Measurements from ENCODE around the gene BBX. TPM values are rescaled to one million over a fixed set of nuclear protein-coding genes. Genes with fewer than 3 reads are reported as not detected.
"Not testable (repeated sequence)": the region's sequence is repeated elsewhere in the genome, so short reads cannot be mapped to it uniquely, and the experiment has no call there.

The BBX gene
- total RNA-seq, 1 donor from 2014 or later: 93.6 TPM

DNA sequence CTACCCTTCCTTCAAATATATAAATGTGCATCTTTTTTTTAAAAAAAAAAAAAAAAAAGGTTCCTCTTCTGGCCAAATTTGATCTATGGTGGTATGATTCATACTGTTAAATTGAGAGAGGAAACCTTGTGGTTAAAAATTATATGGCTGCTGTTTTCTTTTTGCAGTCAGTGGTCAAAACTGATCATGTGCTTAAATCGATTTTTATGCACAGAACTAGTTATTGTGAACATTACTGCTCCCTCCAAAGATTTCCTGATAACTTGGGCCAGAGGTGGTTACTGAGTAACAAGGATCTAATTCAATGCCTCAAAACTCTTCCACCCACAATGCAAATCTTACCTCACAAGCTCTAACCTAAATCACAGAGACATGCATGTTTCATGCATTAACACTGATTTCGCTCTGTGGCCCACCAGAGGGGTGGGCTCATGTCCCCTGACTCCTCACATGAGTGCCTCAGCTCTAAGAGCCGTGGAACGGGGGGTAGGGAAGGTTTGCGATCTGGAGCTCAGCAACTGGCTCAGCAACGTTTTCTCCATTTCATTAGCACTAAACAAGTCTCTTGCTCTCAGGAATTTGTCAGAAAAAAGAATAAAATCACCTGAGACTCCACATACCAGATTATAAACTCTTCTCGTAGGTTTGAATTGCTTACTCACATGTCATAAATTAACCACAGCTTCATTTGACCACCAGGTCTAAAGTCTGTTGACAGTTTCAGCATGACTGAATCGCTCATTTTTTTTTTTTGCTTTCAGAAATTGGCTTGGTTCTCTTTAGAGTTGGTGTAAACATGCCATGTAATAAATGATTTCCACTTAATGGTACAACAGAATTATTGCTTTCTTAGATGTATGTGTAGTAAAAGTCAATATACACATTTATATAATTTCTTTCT is 287.7 kb downstream of the BBX start:
- no peak for DNase-seq (ENCODE audit: low spot score)
- intact Hi-C loops (cut with DNase I): no loop called here
- ATAC-seq: no peak

DNA sequence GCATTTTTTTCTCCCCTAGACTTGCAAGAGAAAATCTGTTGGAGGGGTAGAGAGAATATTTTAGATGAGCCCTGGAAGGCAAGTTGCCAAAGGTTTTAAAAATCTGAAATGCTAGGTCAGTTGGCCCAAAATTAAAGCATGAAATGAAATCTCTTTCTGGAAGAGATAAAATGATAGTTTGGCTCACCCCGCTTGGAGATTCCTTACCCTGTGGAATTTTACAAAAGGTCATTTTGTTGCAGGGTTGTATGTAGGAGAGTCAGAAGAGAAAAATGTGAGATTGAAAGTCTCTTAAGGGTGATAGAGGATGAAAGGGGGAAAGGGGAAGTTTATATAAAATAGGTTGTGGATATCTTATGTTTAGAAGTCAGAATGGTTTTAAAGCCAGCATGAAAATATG is 290.3 kb downstream of the BBX start:
- ATAC-seq (peak; percentile 72), DNase-seq (ENCODE audit: low spot score) (no peak)
- intact Hi-C loops (cut with DNase I): no loop called here

DNA sequence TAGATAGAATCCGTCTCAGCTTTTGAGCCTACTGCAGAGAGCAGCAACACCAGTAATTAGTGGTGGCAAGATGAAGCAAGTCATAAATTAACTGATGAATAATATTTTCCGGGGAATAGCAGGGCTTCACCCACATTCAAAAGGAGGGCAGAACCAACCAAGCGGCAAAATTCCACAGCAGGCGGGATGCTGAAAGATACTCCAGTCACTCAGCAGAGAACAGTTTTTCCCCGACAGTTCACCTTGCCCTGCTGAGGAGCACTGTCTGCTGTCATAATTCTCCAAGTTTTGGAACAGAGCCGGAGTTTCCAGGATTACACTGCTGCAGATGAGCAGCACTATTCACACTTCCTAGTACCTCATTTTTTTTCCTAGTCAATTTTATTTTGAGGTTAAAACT is 293.3 kb downstream of the BBX start:
- intact Hi-C loops (cut with DNase I): no loop called here
- no peak for ATAC-seq
- no peak for DNase-seq (ENCODE audit: low spot score)

DNA sequence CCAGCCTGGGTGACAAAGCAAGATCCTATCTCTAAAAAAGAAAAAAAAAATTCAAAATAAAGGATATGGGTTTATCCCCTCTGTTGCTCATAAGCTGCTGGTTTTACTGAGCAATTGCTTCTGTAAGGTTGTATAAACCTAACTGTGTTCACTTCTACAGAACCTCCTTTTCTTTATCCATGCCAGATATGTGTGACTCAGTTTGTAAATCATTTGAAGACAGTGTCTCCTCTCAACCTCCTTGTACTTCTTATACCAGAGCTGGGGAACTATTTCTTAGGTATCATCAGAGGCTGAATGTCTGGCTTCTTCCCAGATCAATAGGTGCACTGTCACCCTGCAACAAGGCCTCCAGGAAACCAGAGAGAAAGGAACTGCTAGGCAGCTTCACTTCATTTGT is 294.3 kb downstream of the BBX start:
- intact Hi-C loops (cut with DNase I): no loop called here
- no peak for DNase-seq (ENCODE audit: low spot score)
- ATAC-seq: no peak

DNA sequence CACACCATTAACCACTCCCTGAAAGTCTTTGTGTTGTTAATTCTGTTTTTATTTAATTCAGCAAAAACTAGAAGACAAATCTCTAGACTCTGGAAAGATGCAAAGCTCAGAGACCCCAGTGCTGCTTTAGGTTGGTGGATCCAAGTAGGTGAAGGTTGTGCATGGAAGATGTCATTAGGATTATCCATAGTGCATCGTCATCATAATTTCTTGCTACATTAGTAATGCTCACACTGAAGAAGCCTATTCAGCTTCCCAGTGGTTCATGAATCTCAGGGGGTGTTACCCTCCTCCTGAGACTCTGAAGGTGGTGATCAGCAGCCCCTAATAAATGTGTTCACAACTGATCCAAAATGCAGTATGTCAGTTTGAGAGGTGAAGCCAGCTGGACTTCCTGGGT is 295.3 kb downstream of the BBX start:
- intact Hi-C loops (cut with DNase I): no loop called here
- DNase-seq (ENCODE audit: low spot score) (no peak), ATAC-seq (no peak)

DNA sequence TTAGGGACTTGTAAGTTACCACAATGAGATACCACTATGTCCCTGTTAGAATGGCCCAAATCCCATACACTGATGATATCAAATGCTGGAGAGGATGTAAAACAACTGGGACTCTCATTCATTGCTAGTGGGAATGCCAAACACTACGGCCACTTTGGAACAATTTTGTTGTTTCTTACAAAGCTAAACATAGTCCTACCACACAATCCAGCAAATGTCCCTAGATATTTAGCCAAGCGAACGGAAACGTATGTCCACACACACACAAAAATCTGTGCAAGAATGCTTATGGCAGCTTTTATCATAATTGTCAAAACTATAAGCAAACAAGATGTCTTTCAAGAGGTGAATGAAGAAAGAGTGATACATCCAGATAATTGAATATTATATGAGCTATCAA is 296.9 kb downstream of the BBX start:
- no peak for ATAC-seq
- no peak for DNase-seq (ENCODE audit: low spot score)
- intact Hi-C loops (cut with DNase I): no loop called here

DNA sequence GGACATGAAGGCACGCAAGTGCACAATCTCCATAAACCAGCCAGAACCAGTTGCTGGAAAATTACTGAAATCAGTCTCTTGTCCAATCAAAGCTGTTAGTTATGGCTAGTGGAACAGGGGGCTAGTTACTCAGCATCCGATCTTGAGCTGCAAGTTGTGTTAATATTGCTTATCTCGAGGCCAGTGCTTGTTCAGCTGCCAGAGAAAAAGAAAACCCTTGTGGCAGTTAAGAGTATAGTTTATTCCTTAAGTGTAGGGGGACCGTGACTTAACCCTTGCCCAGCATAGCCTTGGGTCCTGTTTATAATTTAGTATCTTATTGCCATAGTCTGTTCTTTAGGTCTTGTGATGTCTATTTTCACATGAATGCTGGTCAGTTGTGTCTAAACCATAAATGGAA is 299.5 kb downstream of the BBX start:
- ATAC-seq: no peak
- no peak for DNase-seq (ENCODE audit: low spot score)
- intact Hi-C loops (cut with DNase I): no loop called here

DNA sequence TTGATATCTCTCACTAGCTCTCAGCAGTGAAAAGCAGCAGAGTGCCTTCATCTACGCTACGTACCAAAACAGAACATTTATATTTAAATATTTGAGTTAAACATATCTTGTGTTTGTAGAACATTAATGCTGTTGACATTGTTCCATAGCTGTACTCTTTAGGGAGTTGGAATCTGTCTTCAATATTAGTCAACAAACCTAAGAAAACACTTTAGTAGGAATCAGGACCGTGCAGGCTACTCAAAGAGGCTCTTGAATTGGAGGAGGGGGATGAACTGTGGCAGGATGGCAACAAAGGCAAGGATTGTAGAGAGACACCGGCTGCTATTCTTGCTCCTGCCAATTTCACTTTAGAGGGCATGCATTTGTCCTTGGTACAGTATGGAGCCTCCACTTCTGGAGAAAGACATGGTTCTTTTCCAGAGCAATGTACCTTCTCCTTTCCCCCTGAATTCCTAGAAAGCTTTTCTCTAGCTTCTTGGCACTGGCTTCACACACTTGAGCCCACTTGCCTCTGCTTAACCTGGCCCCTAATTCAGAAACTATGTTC is 302.1 kb downstream of the BBX start:
- DNase-seq (ENCODE audit: low spot score): no peak
- intact Hi-C loops (cut with DNase I): no loop called here
- no peak for ATAC-seq

DNA sequence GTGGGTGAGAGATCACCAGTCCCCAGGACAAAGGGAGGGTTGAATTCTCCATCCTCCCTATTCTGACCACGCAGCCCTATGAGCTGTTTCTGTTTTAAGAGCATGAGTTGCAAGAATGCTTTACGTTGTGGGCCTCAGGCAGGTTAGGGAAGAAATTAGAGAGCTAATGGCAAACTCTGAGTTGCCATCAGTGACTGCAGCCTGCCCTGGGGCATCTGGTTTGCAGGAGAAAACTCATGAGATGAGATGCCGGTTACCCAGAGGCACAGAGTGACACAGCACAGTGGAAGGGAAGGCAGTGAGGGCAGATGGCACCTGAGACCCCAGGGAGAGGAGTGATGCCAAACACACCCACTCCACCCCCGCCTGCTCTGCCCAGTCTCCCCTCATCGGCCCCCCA is 302.8 kb downstream of the BBX start:
- peak; percentile 42 for ATAC-seq
- intact Hi-C loops (cut with DNase I): no loop called here
- no peak for DNase-seq (ENCODE audit: low spot score)

DNA sequence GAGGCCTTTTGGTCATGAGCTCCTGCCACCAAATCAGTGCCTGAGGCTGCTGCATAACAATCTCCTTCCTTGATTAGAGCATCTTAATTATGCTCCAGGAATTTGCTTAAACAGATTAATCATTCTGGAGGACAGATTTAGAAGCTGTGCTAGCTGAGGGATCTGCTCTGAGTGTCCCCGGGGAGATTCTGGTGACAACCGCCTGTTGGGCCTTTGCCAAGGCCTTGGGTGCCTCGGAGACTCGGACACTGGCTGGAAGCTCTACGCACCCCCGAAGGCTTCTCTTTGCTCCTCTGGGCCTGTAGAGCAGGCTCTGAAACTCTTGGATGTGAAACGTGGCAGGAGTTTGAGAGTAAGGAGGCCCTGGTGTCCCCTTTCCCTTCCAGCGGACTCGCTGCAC is 304.0 kb downstream of the BBX start:
- intact Hi-C loops (cut with DNase I): no loop called here
- ATAC-seq (no peak), DNase-seq (ENCODE audit: low spot score) (no peak)

DNA sequence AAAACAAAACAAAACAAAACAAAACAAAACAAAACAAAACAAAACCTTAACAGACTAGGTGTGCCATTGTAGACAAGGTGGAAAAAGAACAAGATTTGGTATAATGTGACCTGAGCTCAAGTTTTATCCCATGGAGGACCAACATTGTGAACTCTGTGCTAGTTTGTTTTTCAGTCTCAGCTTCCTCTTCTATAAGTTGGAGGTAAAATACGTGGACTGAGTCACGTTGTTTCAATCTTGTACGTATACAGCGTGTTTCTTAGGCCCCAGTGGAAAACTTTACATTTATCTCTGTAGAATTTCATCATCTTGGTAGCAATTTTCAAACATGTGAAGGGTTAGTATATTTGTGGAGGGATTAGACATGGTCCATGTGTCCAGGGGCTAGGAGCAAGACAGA is 306.4 kb downstream of the BBX start:
- no peak for ATAC-seq
- DNase-seq (ENCODE audit: low spot score): no peak
- intact Hi-C loops (cut with DNase I): no loop called here

DNA sequence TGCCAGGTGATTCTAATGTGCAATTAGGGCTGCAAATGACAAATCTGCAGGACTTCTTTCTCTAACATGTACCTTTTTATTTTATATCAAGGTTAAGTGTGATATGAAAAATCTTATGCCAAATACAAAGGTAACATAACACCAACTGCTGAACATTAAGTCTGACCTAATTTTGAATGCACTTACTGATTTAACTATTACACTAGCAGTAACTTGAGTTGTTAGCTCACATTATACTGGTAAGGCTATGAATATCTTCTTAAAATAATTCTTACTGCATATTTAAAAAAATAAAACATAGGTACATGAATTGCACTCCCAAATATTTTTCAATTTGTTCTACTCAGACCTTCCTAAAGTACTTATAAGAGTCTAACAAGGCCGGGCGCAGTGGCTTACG is 308.8 kb downstream of the BBX start:
- no peak for DNase-seq (ENCODE audit: low spot score)
- no peak for ATAC-seq
- intact Hi-C loops (cut with DNase I): no loop called here

DNA sequence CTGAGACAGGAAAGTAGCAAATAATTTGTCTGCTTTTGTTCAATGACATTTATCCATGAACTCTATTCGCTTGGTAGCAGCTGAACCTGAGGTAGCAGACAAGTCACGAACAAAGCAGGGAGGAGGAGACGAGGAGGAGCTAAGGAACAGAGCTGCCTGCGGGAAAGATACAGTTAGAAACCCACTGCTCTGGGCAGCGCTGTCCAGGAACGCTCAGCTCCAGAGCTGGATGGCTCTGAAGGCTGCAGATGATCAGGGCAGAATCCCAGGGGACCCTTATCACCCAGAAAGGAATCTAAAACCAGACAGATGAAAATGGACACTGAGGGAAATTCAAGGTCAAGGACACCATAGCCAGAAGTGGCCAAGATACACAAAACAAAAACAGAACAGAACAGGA is 310.3 kb downstream of the BBX start:
- intact Hi-C loops (cut with DNase I): no loop called here
- no peak for DNase-seq (ENCODE audit: low spot score)
- ATAC-seq: peak; percentile 61

DNA sequence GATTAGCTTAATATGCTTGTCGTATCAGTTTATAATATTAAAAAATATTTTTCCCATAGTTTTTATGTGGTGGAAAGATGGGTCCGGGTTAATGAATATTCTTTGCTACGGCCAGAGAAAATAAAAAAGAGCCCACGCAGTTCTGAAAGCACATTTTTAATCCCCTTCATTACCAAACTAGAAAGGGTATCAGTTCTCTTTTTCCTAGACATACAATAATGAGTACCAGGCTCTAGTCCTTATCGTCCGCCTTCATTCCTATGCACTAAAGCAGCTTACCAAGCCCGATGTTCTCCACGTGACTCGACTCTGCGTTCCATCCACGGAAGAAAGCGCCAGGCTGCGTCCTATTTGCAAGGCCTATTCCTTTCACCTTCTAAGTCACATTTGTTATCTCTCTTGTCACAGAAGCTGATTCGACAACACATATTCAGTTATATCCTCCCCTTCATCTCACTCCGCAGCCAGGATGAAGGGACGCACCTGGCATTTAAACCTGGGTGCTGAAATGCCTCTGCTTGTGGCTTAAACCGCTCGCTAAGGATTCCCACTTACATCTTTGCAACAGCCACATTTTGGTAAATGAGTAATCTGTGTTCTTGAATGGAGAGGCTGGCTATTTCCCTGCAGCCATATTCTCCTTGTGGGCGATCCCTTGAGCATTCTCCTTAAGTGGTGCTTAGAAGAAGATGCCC is 311.1 kb downstream of the BBX start:
- ATAC-seq (no peak), DNase-seq (ENCODE audit: low spot score) (no peak)
- intact Hi-C loops (cut with DNase I): no loop called here

DNA sequence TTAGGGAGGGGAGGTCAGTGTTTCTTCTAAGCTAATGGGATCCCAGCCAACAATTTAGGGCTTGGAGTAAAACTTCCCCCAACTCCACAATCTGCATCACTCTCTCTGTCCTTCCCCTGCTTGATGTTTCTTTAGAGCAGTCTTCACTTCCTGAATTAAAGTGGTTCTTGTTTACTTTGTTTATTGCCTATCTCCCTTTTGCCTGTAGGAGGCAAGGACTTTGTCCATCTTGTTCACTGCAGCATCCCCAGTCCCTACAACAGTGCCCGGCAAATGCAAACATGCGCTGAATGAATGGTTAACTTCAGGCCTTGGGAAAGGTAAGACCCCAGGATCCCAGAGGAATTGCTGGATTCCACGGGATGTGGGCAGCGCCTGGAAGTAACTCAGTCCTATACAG is 312.2 kb downstream of the BBX start:
- intact Hi-C loops (cut with DNase I); ATAC-seq; DNase-seq (ENCODE audit: low spot score): not testable (repeated sequence)

DNA sequence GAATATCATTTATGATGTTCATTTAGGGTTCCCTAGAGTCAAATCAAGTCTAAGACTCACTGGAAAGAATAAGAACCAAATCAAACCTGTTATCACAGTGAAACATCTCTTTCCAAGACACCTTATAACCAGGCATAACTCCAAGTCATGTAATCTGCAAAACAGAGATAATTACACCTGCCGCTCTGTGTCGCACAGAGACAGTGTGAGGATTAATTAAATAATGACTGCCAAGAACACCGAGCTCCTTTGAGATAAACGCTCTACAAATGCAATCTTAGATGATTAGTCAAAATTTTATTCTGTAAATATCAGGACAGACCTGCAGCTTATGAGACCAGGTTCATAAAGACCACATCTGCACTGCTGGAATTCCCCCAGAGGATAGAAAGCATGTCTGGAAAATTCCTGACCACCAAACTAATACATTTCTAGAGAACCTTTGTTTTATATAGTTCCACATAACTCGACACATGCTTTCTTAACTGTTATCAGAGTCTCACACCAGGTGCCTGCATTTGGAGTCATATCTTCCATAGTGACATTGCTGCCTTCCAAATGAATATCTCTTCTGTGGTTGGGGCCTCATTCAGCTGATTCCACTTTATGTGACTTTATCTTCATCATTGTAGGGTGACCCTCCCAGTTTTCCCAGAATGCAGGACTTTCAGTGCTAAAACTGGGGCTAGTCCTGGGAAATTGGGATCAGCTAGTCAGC is 315.3 kb downstream of the BBX start:
- intact Hi-C loops (cut with DNase I): no loop called here
- DNase-seq (ENCODE audit: low spot score) (no peak), ATAC-seq (no peak)

DNA sequence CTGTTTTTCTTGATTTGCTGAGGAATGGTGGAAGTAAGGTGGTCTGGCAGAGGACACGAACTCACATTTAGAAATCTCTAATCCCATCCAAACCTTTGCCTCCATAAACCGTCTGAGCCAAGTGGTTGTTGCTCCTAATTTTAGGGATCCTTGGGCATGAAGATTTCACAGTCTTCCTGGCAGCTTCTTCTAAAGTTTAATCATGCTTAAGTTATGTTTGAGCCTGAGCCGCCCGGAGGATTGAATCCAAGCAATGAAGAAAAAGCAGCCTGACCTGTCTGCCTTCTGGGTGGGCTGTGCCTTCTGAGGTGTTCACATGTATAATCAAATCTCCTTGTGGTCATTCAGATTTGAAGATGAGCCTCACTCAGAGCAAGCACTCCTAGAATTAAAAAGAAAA is 319.1 kb downstream of the BBX start:
- ATAC-seq (no peak), DNase-seq (ENCODE audit: low spot score) (no peak)
- intact Hi-C loops (cut with DNase I): no loop called here

DNA sequence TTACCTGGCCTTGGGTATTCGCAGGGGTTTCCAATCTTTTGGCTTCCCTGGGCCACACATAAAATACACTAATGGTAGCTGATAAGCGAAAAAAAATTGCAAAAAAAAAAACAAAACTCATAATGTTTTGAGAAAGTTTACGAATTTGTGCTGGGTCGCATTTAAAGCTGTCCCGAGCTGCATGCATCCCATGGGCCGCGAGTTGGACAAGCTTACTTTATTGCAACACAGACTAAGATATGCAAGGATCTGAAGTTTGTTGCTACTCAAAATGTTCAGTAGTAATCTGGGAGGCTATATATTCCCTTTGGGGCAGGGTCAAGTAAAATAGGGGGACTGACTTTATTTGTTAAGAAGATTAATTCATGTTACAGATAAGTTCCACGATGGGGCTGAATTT is 320.2 kb downstream of the BBX start:
- ATAC-seq: no peak
- DNase-seq (ENCODE audit: low spot score): no peak
- intact Hi-C loops (cut with DNase I): no loop called here

DNA sequence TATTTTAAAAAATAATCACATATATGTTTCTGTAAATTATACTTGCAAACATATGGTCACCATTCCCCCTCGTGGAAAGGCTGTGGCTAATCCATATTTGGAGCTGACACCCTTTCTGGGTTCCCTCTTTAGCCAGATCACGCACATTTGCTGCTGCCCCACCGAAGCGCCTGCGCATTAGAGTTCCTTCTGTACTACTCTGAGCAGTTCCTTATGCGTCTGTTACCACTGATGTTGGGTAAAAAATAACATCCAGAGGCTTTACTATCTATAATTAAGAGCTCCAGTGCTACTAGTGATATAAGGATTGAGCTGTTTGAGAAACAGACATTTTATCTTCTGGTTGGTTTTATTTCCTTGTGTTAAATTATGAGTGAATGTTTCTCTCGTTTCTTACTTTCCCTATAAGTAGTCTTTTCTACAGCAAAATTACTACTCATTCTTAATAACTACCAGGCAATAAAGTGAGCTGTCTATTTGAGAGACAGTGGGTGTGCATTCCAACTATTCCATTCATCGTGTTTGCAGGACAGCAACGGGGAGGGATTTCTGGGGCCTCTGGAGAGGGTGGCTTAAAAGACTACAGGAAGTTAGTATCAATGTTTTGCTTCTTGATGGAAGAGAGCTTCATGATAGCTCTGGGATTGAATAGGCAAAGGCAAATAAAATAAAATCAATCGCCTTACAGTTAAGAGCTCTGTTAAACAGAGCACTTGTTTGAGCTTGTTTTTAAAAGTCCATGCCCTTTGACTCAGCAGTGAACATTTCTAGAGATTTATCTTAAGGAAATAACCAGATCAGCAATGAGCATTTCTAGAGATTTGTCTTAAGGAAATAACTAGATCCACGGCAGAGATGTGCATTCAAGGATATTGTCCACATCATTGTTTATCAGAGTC is 322.9 kb downstream of the BBX start:
- ATAC-seq: peak; percentile 29
- intact Hi-C loops (cut with DNase I): no loop called here

More for the DNA sequence above, 322.9 kb downstream of the BBX start:
- DNase-seq (ENCODE audit: low spot score): no peak

Measured in sciatic nerve (tissue), 2 donors.